Hypothalamus (tissue), 51 donors: ENCODE data around the gene WNK2.
"Not testable (repeated sequence)": the region's sequence is repeated elsewhere in the genome, so short reads cannot be mapped to it uniquely, and the experiment has no call there.

Experiments
- DNase-seq, 51 donors: peaks; one replicate each; lab custom pipeline; 2025; lab: John Stamatoyannopoulos, UW

WNK2 gene

DNA sequence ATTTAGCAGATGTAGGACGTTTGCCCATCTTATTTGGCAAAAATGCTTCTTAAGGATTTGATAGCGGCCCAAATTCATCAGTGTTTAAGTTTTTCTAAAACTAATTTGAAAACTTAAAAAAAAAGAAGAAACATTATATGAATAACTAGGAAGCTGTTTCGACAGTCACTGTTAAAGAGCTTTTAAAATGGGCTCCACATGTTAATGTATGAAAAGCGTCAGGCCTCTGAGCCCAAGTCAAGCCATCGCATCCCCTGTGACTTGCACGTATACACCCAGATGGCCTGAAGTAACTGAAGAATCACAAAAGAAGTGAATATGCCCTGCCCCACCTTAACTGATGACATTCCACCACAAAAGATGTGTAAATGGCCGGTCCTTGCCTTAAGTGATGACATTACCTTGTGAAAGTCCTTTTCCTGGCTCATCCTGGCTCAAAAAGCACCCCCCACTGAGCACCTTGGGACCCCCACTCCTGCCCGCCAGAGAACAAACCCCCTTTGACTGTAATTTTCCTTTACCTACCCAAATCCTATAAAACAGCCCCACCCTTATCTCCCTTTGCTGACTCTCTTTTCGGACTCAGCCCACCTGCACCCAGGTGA lies 163.5 kb downstream of the WNK2 start:
- not testable (repeated sequence) for DNase-seq

DNA sequence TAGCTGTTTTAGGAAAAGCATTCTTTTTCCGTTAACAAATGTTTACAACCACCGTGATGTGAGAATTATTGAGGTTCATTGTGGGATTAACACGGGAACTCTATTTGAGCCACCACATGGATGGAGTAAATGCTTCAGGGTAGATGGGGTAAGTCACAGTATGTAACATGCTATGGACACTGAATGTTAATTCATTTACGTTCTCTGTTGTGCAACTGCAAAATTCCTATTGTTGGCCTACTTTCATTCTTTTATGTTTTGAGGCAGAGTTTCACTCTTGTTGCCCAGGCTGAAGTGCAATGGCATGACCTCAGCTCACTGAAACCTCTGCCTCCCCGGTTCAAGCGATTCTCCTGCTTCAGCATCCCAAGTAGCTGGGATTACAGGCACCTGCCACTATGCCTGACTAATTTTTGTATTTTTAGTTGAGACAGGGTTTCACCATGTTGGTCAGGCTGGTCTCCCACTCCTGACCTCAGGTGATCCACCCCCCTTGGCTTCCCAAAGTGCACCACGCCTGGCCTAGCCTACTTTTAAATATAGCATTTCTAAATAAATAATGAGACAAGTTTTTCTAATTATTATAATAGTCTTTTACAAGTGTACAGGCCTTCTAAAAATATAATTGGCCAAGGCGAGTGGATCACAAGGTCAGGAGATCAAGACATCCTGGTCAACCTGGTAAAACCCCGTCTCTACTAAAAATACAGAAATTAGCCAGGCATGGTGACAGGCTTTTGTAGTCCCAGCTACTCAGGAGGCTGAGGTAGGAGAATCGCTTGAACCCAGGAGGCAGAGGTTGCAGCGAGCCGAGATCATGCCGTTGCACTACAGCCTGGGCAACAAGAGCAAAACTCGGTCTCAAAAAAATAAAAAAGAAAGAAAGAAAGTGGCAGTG lies 169.7 kb downstream of the WNK2 start:
- DNase-seq: not testable (repeated sequence)

DNA sequence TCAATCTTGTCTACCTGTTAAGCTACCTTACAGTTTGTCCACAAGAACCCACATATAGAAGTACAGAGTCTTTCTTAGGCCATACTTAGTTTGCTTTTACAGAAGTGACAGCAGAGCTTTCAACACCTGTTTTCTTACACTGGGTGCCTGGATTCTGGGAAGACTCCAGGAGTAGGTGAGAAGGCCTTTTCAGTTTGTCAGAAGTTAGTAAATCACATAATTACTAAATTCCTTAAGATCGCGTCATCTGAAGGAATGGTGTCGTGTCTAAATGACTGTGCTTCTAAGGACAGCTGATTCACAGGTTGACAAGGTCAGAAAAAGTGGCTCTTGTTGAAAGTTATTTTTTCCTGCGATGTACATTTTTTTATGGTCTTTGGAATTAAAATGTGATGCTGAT lies 170.5 kb downstream of the WNK2 start:
- DNase-seq: no peak

- DNase-seq: no peak
These were observed 171.9 kb downstream of the WNK2 start for GRCh38 chr9:93355827-93356226.

GRCh38 chr9:93357649-93358048 lies 173.7 kb downstream of the WNK2 start:
- DNase-seq: no peak

DNA sequence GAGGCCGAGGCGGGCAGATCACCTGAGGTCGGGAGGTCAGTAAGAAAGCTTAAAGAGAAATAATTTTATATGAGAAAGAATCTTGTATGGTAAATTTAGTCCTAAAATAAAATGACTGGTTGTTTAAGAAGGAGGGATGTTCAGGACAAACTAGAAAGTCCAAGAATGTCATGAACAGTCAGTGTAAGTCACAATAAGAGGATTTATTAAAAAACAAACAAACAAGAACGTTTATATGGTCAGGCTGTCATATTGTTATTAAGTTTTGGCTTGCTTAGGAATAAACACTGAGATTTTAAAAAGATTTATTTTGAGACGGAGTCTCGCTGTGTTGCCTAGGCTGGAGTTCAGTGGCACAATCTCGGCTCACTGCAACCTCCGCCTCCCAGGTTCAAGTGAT lies 176.0 kb downstream of the WNK2 start:
- not testable (repeated sequence) for DNase-seq

DNA sequence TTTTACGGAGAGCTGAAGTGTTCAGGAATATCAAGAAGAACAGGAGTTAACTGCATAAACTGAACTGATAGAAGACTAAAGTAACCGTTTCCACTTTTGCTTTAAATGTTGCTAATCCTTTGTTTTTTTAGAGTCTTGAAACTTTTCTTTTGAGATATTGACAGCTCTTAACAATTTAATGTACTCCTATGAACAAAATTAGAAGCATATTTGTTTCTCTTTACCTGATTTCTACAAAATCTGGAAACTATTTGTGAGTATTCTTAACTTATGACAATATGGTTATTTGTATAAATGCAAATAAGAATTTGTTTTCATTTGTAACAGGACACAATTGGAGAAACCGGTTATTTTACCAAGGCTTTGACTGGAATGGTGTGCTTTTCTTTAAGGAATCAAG lies 178.1 kb downstream of the WNK2 start:
- DNase-seq: no peak

- no peak for DNase-seq
These were observed 180.9 kb downstream of the WNK2 start for GRCh38 chr9:93364734-93365426.

GRCh38 chr9:93365427-93366118 lies 181.6 kb downstream of the WNK2 start:
- DNase-seq: no peak

DNA sequence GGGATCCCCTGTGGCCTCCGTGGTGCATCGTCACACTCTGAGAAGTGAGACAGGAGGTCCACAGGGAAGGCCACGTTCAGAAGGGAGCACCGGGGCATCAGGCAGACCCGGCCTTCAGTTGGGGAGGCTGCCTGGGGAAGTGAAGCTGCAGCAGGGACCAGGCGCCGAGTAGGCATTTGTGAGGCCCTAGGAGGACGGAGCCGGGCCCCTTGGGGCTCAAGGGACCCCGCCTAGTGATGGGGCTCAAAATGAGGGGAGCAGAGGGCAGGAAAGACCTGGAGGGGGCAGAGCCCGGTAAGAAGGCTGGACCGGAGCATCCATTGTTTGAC lies 182.1 kb downstream of the WNK2 start:
- no peak for DNase-seq

GRCh38 chr9:93366486-93366885 lies 182.5 kb downstream of the WNK2 start:
- DNase-seq: not testable (repeated sequence)

DNA sequence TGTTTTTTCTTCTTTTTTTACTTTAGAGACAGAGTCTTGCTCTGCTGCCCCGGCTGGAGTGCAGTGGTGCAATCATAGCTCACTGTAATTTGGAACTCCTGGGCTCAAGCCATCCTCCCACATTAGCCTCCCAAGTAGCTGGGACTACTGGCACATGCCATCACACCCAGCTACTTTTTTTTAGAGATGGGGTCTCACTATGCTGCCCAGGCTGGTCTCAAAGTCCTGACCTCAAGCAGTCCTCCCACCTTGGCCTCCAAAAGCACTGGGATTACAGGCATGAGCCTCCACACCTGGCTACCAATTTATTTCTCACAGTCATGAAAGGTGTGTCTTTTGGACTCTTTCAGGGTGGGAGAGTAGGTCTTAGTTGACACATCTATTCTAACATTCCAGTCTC lies 184.5 kb downstream of the WNK2 start:
- no peak for DNase-seq

- DNase-seq: no peak
These were observed 185.7 kb downstream of the WNK2 start for GRCh38 chr9:93369686-93370085.
